H1 (cell line): ENCODE measurements around the gene DHX34. TPM values are rescaled to one million over a fixed set of nuclear protein-coding genes. Genes with fewer than 3 reads are reported as not detected.

ENCODE experiments used
- CTCF ChIA-PET: fragments of 300-600 bp; sonication (Branson Sonifier 250); formaldehyde crosslinking; loops from one replicate; lab custom pipeline; 2021; ENCODE audit not compliant: partially characterized antibody; lab: Charles Lee
- POLR2A ChIA-PET: fragments of 300-600 bp; sonication (Branson Sonifier 250); formaldehyde crosslinking; loops from one replicate; lab custom pipeline; 2021; ENCODE audit warnings: inconsistent platforms; ENCODE audit not compliant: partially characterized antibody; lab: Charles Lee
- DNase-seq, 2 experiments: peaks; one replicate each; pipeline versions ENCODE4 v3.0.0 to v3.0.0-alpha.2; 2010 to 2022; ENCODE audit warnings: low spot score in 2 of 2, low read depth in 1 of 2, mixed read lengths in 1 of 2
- FAIRE-seq: peaks from 2 replicates; lab custom pipeline; 2011; peaks lifted over from hg19 to GRCh38; lab: Jason Lieb, UNC
- H2AFZ ChIP-seq: 2 replicates; pipeline ENCODE4 v1.8.1; 2012; ENCODE audit warnings: low read length, inconsistent platforms
- H2AK5ac ChIP-seq: 2 replicates; pipeline ENCODE4 v1.6.1; 2013; ENCODE audit warnings: low read depth, low read length
- H2BK120ac ChIP-seq: replicated peaks from 2 replicates; pipeline ENCODE3; 2013; ENCODE audit warnings: low read depth, low read length, inconsistent platforms
- H2BK12ac ChIP-seq: 2 replicates; pipeline ENCODE4 v1.6.1; 2013; ENCODE audit warnings: low read depth, low read length
- H2BK15ac ChIP-seq: 2 replicates; pipeline ENCODE4 v1.6.1; 2013; ENCODE audit warnings: low read length
- H2BK20ac ChIP-seq: 2 replicates; pipeline ENCODE4 v1.6.1; 2013; ENCODE audit warnings: low read length
- H2BK5ac ChIP-seq: 2 replicates; pipeline ENCODE4 v1.6.1; 2013; ENCODE audit warnings: low read depth, low read length
- H3K14ac ChIP-seq: 2 replicates; pipeline ENCODE4 v1.6.1; 2013; ENCODE audit warnings: inconsistent platforms; ENCODE audit not compliant: insufficient read length
- H3K18ac ChIP-seq: 2 replicates; pipeline ENCODE4 v1.6.1; 2013; ENCODE audit warnings: low read length; ENCODE audit errors: extremely low read depth
- H3K23ac ChIP-seq: 2 replicates; pipeline ENCODE4 v1.6.1; 2013; ENCODE audit warnings: inconsistent platforms; ENCODE audit not compliant: insufficient read length
- H3K23me2 ChIP-seq: 2 replicates; pipeline ENCODE4 v1.6.1; 2013; ENCODE audit warnings: low read depth, low read length
- H3K27ac ChIP-seq: 2 replicates; pipeline ENCODE4 v1.6.1; 2011; ENCODE audit warnings: low read depth, low read length, inconsistent platforms
- H3K27me3 ChIP-seq, 4 experiments: replicated peaks in 1 of 4; 1 replicate in 1 of 4; 2 replicates in 3 of 4; pipeline versions ENCODE4 v1.6.1 to v1.8.1; 2011 to 2013; ENCODE audit warnings: low read length in 3 of 4, mild to moderate bottlenecking in 3 of 4, inconsistent platforms in 2 of 4, mixed read lengths in 2 of 4, moderate library complexity in 1 of 4; ENCODE audit not compliant: control insufficient read depth in 3 of 4, insufficient read depth in 3 of 4; ENCODE audit errors: extremely low read depth in 1 of 4
- H3K36me3 ChIP-seq, 4 experiments: 2 replicates each; pipeline versions ENCODE4 v1.6.1 to v1.8.1; 2011 to 2013; ENCODE audit warnings: mild to moderate bottlenecking in 4 of 4, low read length in 3 of 4, moderate library complexity in 2 of 4, control low read depth in 1 of 4, inconsistent platforms in 1 of 4; ENCODE audit not compliant: insufficient read depth in 4 of 4, control insufficient read depth in 2 of 4
- H3K4ac ChIP-seq: replicated peaks from 2 replicates; pipeline ENCODE3; 2013; ENCODE audit warnings: low read length, low read depth, mixed read lengths, inconsistent platforms; ENCODE audit not compliant: insufficient read length
- H3K4me1 ChIP-seq, 4 experiments: replicated peaks in 1 of 4; 1 replicate in 1 of 4; 2 replicates in 3 of 4; pipeline versions ENCODE4 v1.6.1 to v1.8.1; 2011 to 2013; ENCODE audit warnings: low read length in 3 of 4, inconsistent platforms in 2 of 4, mixed read lengths in 1 of 4; ENCODE audit not compliant: insufficient read depth in 4 of 4, control insufficient read depth in 3 of 4
- H3K4me2 ChIP-seq, 2 experiments: 2 replicates each; pipeline versions ENCODE4 v1.6.1 to v1.8.1; 2011 to 2013; ENCODE audit warnings: low read depth in 2 of 2, low read length in 2 of 2, control low read depth in 1 of 2, inconsistent platforms in 1 of 2, mild to moderate bottlenecking in 1 of 2; ENCODE audit not compliant: insufficient read depth in 1 of 2
- H3K4me3 ChIP-seq, 4 experiments: fragments of 200-600, 300-600 bp in 1 of 4; sonication (generic), shearing (Covaris generic), sonication (Bioruptor Twin) in 1 of 4; 2 replicates each; pipeline versions ENCODE4 v1.5.1 to v1.8.1; 2011 to 2016; ENCODE audit warnings: low read length in 4 of 4, low read depth in 3 of 4, control low read depth in 2 of 4, inconsistent platforms in 2 of 4, mild to moderate bottlenecking in 2 of 4, mixed read lengths in 1 of 4, moderate library complexity in 1 of 4; ENCODE audit not compliant: insufficient read depth in 2 of 4; ENCODE audit errors: extremely low read depth in 1 of 4
- H3K56ac ChIP-seq: replicated peaks from 2 replicates; pipeline ENCODE3; 2013; ENCODE audit warnings: low read depth, mild to moderate bottlenecking, mixed read lengths, low read length, inconsistent platforms; ENCODE audit not compliant: insufficient read length
- H3K79me1 ChIP-seq: 2 replicates; pipeline ENCODE4 v1.6.1; 2013; ENCODE audit warnings: low read depth, low read length, control low read depth
- H3K79me2 ChIP-seq, 2 experiments: 2 replicates each; pipeline versions ENCODE4 v1.6.1 to v1.8.1; 2012 to 2013; ENCODE audit warnings: low read length in 2 of 2, mild to moderate bottlenecking in 2 of 2, inconsistent platforms in 1 of 2; ENCODE audit not compliant: insufficient read depth in 2 of 2, control insufficient read depth in 1 of 2
- H3K9ac ChIP-seq, 4 experiments: replicated peaks in 1 of 4; 1 replicate in 1 of 4; 2 replicates in 3 of 4; pipeline versions ENCODE4 v1.6.1 to v1.8.1; 2011 to 2013; ENCODE audit warnings: low read depth in 3 of 4, low read length in 3 of 4, control low read depth in 2 of 4, mild to moderate bottlenecking in 2 of 4, moderate library complexity in 2 of 4, inconsistent platforms in 1 of 4; ENCODE audit errors: extremely low read depth in 1 of 4
- H3K9me3 ChIP-seq, 2 experiments: 2 replicates each; pipeline versions ENCODE4 v1.6.1 to v1.8.1; 2012 to 2013; ENCODE audit warnings: mild to moderate bottlenecking in 2 of 2, moderate library complexity in 2 of 2, control low read depth in 1 of 2, inconsistent platforms in 1 of 2, low read depth in 1 of 2, low read length in 1 of 2, mixed read lengths in 1 of 2; ENCODE audit not compliant: insufficient read depth in 2 of 2
- H4K20me1 ChIP-seq, 2 experiments: replicated peaks in 1 of 2; 2 replicates each; pipeline versions ENCODE3 to v1.8.1; 2011 to 2013; ENCODE audit warnings: inconsistent platforms in 2 of 2, low read length in 2 of 2, mild to moderate bottlenecking in 1 of 2; ENCODE audit not compliant: insufficient read depth in 2 of 2, control insufficient read depth in 1 of 2
- H4K5ac ChIP-seq: 2 replicates; pipeline ENCODE4 v1.6.1; 2013; ENCODE audit warnings: low read length, low read depth, mixed read lengths, inconsistent platforms; ENCODE audit not compliant: insufficient read length
- H4K8ac ChIP-seq: 2 replicates; pipeline ENCODE4 v1.8.0; 2013; ENCODE audit warnings: mild to moderate bottlenecking, moderate library complexity, low read length, inconsistent platforms; ENCODE audit not compliant: insufficient read depth; ENCODE audit errors: extremely low read depth
- H4K91ac ChIP-seq: replicated peaks from 2 replicates; pipeline ENCODE3; 2013; ENCODE audit warnings: low read length, mixed read lengths, inconsistent platforms; ENCODE audit not compliant: insufficient read length
- BACH1 ChIP-seq: IDR thresholded peaks from 2 replicates; pipeline ENCODE4 v1.6.1; 2012; ENCODE audit warnings: low read length, improper control_type of control experiment
- CREB1 ChIP-seq: IDR thresholded peaks from 2 replicates; pipeline ENCODE4 v1.6.1; 2012; ENCODE audit warnings: inconsistent platforms
- E2F6 ChIP-seq: IDR thresholded peaks from 2 replicates; pipeline ENCODE4 v1.6.1; 2012; ENCODE audit warnings: inconsistent platforms
- FOSL1 ChIP-seq: IDR thresholded peaks from 2 replicates; pipeline ENCODE4 v1.6.1; 2011; ENCODE audit warnings: mild to moderate bottlenecking, low read depth, low read length, moderate library complexity; ENCODE audit not compliant: insufficient read depth
- JUN ChIP-seq: IDR thresholded peaks from 2 replicates; pipeline ENCODE4 v1.6.1; 2011; ENCODE audit warnings: low read depth, mild to moderate bottlenecking, improper control_type of control experiment, low read length
- JUND ChIP-seq: IDR thresholded peaks from 2 replicates; pipeline ENCODE4 v1.6.1; 2011; ENCODE audit warnings: mild to moderate bottlenecking, improper control_type of control experiment, low read length
- KDM4A ChIP-seq: IDR thresholded peaks from one replicate; pipeline ENCODE4 v1.7.1; 2012; ENCODE audit warnings: low read depth, mild to moderate bottlenecking, moderate library complexity, low read length, inconsistent platforms; ENCODE audit not compliant: severe bottlenecking
- RAD21 ChIP-seq, 2 experiments: IDR thresholded peaks in 1 of 2; conservative IDR thresholded peaks in 1 of 2; 2 replicates each; pipeline ENCODE4 v1.6.1; 2011; ENCODE audit warnings: low read depth in 2 of 2, low read length in 2 of 2, improper control_type of control experiment in 1 of 2, inconsistent platforms in 1 of 2, mild to moderate bottlenecking in 1 of 2, moderate library complexity in 1 of 2
- SIN3A ChIP-seq, 2 experiments: IDR thresholded peaks in 1 of 2; conservative IDR thresholded peaks in 1 of 2; 2 replicates each; pipeline ENCODE4 v1.6.1; 2011 to 2012; ENCODE audit warnings: low read length in 2 of 2, improper control_type of control experiment in 1 of 2, low read depth in 1 of 2, mild to moderate bottlenecking in 1 of 2
- TBP ChIP-seq: IDR thresholded peaks from 2 replicates; pipeline ENCODE4 v1.6.1; 2011; ENCODE audit warnings: low read depth, low read length, improper control_type of control experiment
- WGBS, 2 experiments: shearing (Covaris generic) in 1 of 2; methylation state at CpG; one replicate each; pipeline versions ENCODE4 v1.1.6 to v1.1.7; 2013 to 2015; ENCODE audit warnings: low lambda C conversion rate in 2 of 2, mixed read lengths in 2 of 2, inconsistent platforms in 1 of 2, low coverage in 1 of 2, missing lambda C conversion rate in 1 of 2; ENCODE audit not compliant: insufficient replicate concordance in 2 of 2, insufficient coverage in 1 of 2, insufficient read length in 1 of 2; ENCODE audit errors: extremely low coverage in 1 of 2, missing lambda C conversion rate in 1 of 2; 5-methylcytosine and 5-hydroxymethylcytosine counted together
- polyA plus RNA-seq, 7 experiments: library from polyadenylated mRNA; depleted of rRNA in 3 of 7; stranded (reverse) in 5 of 7; unstranded in 2 of 7; fragments of >200 nt in 5 of 7; fragments of 200-250 nt in 2 of 7; gene quantifications; 1 replicate in 5 of 7; 2 replicates in 1 of 7; 4 replicates in 1 of 7; pipeline versions ENCODE4 v1.2.1 to v1.2.3, GENCODE V29; 2011 to 2013; ENCODE audit warnings: missing spikeins in 2 of 7, mixed read lengths in 2 of 7
- total RNA-seq: library from RNA; stranded (reverse); fragmentation: NEBNext Ultra II Directional; extraction: Animal tissue kit (Norgen Biotek cat#: 25700); gene quantifications from 2 replicates; pipeline ENCODE4 v1.2.1, GENCODE V29; 2021

Gene DHX34
- total and polyA plus RNA-seq, 2 of the 8 experiments (the other 6 are each of a cell fraction or from before 2014, with no cell fraction given), result 17.5 to 24.3 TPM

DNA sequence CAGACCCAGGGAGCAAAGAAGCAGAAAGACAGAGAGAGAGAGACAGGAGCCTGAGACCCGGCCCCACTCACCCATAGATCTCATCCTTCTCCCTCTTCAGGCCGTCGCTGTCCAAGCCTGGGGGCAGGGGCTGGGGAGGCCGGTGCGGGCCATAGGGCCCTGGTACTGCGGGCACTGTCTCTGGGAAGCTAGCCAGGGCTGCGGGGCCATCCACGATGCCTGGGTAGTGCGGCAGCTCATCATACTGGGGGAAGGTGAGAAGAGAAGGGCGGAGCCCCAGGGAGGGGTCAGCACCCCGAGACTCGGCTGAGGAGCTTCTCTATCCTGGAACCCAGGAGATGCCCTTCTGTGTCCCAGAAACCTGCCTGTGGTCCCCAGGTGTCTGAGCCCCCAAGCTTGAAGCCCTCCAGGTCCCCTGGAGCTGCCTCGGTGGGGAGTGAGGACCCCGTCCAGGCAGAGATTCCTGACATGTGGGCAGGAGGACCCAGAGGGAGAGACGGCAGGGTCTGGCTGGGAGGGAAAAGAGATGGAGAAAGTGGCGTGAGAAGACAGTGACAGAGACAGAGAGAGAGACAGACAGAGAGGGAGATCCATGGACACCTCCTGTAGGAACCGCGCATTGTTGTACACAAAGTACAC, 68.1 kb downstream of the DHX34 start:
- CTCF ChIA-PET, result interaction anchor here (0.6 to 5.2 kb wide), 9 partner anchors 8 to 432 kb away, joined by 3 to 32 read pairs (median 4); no protein-coding TSS in a partner anchor
- H3K4me3 ChIP-seq, result peak overlapping the region; percentile 35 to 75 (median 46); a peak in 6 of 8 replicates
- H4K8ac ChIP-seq, result no peak overlapping the region

More for the DNA sequence above, 68.1 kb downstream of the DHX34 start:
- H3K27me3 ChIP-seq, result peaks cover 30 to 62% (median 60%) of the 10 kb centered on the region in 4 experiments
- peaks cover 0 to 3% (median 0%) of the 10 kb centered on the region in 4 experiments; a peak in 1 of 8 replicates for H3K36me3 ChIP-seq
- H3K9ac ChIP-seq, result no peak overlapping the region
- no peak overlapping the region for H2AFZ ChIP-seq
- H4K91ac ChIP-seq, result no peak overlapping the region
- no peak overlapping the region for H3K27ac ChIP-seq
- H3K56ac ChIP-seq, result no peak overlapping the region
- H3K9me3 ChIP-seq, result no peaks in the 10 kb centered on the region
- no peak overlapping the region for H2BK20ac ChIP-seq
- FAIRE-seq, result no peak
- peak overlapping the region; percentile 98; the same call in 1 of the 2 replicates for H2BK15ac ChIP-seq
- no peaks in the 10 kb centered on the region for H3K79me2 ChIP-seq
- peaks cover 6 to 31% (median 19%) of the 10 kb centered on the region in 4 experiments for H3K4me1 ChIP-seq
- H4K20me1 ChIP-seq, result peaks cover 5 to 12% of the 10 kb centered on the region in 2 experiments
- H2AK5ac ChIP-seq, result peak overlapping the region; percentile 17; the same call in 1 of the 2 replicates
- H2BK12ac ChIP-seq, result 0 out of 2 replicates have a peak overlapping the region, but pooled peaks have one; percentile 93
- no peak overlapping the region for H3K4ac ChIP-seq
- POLR2A ChIA-PET, result interaction anchor here (0.7 to 1.7 kb wide), 3 partner anchors 19 to 68 kb away, joined by 3 to 6 read pairs (median 6); partner anchors contain the start of gene DHX34
- H3K18ac ChIP-seq, result no peak overlapping the region
- no peak overlapping the region for H3K14ac ChIP-seq
- 0 out of 2 replicates have a peak overlapping the region, but pooled peaks have one; percentile 5 for H2BK5ac ChIP-seq
- no peak overlapping the region for H4K5ac ChIP-seq
- no peaks in the 10 kb centered on the region for H3K79me1 ChIP-seq
- 12% methylated on average over 16 of the region's 18 CpGs; no CpG with 5 or more reads in 1 of the 2 experiments for WGBS, 2 experiments
- TF ChIP-seq TBP (no peak), JUN (no peak), KDM4A (peak; percentile 33), E2F6 (peak; percentile 45; the same call in 1 of the 2 replicates), SIN3A (conservative IDR thresholded peaks at IDR 0.05 in 1 of 2, IDR thresholded peaks at IDR 0.05 in 1 of 2; ENCODE audit: low read depth in 1 of 2, low read length in 2 of 2) (0 out of 4 replicates have a peak, but pooled peaks of 1 of the 2 experiments have one; percentile 18), CREB1 (0 out of 2 replicates have a peak, but pooled peaks have one; percentile 5), BACH1 (no peak), RAD21 (IDR thresholded peaks at IDR 0.05 in 1 of 2, conservative IDR thresholded peaks at IDR 0.05 in 1 of 2; ENCODE audit: low read depth in 2 of 2, low read length in 2 of 2) (no peak), FOSL1 (peak; percentile 73; the same call in 1 of the 2 replicates), JUND (no peak)
- no peak overlapping the region for H3K23ac ChIP-seq
- peaks cover 35% of the 10 kb centered on the region for H3K23me2 ChIP-seq
- H2BK120ac ChIP-seq, result no peak overlapping the region
- DNase-seq, result peak in 1 of 2 experiments; percentile 69
- H3K4me2 ChIP-seq, result peak overlapping the region; percentile 92 to 96
